ENCODE results near the gene MSANTD7.
"Not testable (repeated sequence)": the region's sequence is repeated elsewhere in the genome, so short reads cannot be mapped to it uniquely, and the experiment has no call there.

The MSANTD7 gene

DNA sequence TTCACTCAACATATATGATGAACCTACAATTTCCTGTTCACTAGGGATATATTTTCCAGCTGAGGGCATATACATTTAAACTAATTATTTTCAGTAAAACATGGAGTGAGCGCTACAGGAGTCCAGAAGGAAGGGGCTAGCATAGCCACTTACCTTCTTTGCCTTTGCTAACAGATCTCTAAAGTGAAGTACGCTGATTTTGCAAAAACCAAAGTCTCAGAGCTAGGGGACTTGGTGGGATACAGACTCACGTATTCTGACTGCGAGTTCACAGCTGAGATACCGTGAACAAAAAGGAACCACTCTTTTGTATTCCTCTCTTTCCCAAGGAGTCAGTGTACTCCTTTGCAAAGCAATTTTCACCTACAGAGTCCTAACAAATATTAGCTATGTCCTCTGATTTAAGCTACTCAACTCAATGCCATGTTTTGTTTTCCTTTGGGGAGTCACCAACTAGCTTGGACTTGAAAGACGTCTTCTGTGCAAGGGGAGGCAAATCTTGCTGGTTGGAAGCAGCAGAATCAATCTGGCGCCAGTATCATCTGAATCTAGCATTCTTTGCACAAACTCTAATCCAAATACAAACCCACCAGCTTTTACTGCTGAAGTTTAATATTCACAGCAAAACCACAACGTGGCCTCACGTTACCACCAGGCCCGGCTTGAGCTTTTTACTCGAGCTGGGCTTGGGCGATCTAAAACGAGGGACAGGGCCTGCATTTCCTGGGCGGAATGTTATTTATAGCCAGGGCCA is 926 bp upstream of the MSANTD7 start:
- DNase-seq (ENCODE audit: low read depth in 2 of 3, low spot score in 2 of 3) = no peak

- DNase-seq (ENCODE audit: low read depth in 2 of 3, low spot score in 2 of 3) = no peak
These were observed 637 bp downstream of the MSANTD7 start for GRCh38 chr10:14838582-14839304.

GRCh38 chr10:14839305-14839695 is 1.2 kb downstream of the MSANTD7 start:
- no peak for DNase-seq (ENCODE audit: low read depth in 2 of 3, low spot score in 2 of 3)

- DNase-seq (ENCODE audit: low read depth in 2 of 3, low spot score in 2 of 3) = no peak
These were observed 2.1 kb downstream of the MSANTD7 start for GRCh38 chr10:14840178-14840577.

DNA sequence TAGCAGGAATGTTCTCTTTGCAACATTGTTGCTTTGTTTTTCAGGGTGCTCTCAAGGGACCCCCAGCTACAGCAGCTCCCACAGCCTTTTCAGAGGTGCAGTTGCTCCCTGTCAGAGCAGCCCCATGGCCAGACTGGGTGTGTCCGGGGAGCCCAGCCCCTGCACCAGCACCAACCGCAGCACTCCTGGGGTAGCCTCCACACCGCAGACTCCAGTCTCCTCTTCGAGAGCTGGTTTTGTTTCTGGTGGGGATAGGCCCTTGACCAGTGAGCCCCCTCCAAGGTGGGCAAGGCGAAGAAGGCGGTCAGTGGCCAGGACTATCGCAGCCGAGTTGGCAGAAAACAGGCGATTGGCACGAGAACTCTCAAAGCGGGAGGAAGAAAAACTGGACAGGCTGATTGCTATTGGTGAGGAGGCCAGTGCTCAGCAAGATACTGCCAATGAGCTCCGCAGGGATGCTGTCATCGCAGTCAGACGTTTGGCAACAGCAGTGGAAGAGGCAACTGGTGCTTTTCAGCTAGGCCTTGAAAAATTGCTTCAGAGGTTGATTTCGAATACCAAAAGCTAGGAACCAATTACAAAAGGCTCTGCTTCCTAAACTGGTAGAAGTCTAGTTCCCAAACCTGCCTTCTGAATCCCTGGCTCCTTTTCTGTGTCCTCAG is 5.4 kb downstream of the MSANTD7 start:
- no peak for DNase-seq (ENCODE audit: low read depth in 2 of 3, low spot score in 2 of 3)

- no peak for DNase-seq (ENCODE audit: low read depth in 2 of 3, low spot score in 2 of 3)
These were observed 6.8 kb downstream of the MSANTD7 start for GRCh38 chr10:14844948-14845347.

DNA sequence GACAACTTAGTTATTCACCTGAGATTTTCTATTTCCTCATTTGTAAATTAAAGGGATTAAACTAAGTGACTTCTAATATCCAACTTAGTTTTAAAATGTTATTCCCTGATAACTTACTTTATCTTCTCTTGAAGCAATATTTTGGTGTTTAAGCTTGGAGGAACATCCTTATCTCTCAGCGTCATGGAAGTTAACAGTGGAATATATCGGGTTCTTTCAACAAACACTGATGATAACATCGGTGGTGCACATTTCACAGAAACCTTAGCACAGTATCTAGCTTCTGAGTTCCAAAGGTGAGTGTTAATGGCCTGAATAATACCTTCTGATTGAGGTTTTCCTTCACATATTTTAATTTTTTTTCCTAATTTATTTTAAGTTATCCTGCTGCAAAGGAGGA is 14.1 kb downstream of the MSANTD7 start:
- DNase-seq (ENCODE audit: low read depth in 2 of 3, low spot score in 2 of 3) = no peak

GRCh38 chr10:14855453-14855852 is 17.3 kb downstream of the MSANTD7 start:
- DNase-seq (ENCODE audit: low read depth in 2 of 3, low spot score in 2 of 3) = no peak

DNA sequence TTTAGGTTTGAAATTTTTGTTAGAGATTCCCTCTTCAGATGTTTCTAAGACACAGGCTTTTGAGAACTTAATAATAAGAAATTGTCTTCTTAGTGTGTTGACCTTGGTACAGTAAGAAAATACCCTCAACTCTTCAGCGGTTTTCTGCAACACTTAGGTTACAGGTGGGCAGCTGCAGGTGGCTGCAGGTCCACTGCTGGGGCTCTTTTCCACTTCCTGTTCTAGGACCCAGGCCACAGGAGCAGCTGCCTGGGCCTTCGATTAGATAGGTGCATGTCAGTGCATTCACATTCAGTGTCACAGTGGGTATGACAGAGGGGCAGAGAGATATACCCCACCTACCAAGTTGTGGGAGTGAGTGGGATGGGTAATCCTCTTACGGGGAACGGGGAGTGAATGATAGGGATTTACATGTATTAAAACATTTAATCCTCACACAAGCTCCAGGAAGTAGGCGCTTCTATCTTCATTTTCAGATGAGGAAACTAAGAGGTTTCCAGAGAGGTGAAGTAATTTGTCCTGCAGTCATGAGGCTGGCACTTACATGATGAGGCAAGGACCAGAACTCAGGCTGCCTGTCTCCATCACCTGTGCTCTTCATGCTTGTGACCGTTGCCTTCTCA is 20.3 kb downstream of the MSANTD7 start:
- DNase-seq (ENCODE audit: low read depth in 2 of 3, low spot score in 2 of 3) = no peak

- DNase-seq (ENCODE audit: low read depth in 2 of 3, low spot score in 2 of 3) = no peak
These were observed 20.9 kb downstream of the MSANTD7 start for GRCh38 chr10:14859043-14859442.

DNA sequence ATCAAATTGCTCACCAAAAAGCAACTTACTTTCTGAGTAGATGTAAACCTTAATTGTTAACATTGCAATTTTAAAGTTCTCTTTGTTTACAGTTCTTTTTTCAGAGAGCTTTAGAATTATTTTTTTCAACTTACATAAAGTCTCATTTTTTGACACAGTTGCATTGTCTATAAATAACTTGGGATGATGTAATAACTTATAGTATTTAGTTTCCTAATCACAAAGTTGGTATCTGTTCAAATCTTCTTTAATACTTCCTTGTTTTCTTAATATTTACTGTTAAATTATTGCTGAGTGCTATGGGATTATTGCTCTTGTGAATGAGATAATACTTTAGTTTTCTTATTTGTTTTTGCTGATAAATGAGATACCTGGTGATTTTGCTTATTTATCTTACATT is 21.7 kb downstream of the MSANTD7 start:
- no peak for DNase-seq (ENCODE audit: low read depth in 2 of 3, low spot score in 2 of 3)

DNA sequence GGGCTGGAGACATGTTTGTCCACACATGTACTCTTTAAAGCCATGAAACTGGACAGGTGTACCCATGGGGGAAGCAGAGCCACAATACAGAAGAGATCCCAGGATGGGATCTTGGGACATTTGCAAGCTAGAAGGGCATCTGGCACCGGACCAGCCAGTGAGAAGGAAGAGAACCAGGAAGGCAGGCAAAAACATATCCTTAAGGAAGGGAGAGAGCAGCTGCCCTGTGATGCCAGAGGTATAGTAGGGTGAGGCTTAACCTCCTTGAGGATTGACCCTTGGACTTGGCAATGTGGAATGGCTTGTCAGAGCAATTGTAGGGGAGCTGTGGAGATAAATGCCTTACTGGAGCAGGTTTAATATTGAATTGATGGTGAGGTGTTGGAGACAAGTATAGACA is 22.7 kb downstream of the MSANTD7 start:
- DNase-seq (ENCODE audit: low read depth in 2 of 3, low spot score in 2 of 3) = no peak

DNA sequence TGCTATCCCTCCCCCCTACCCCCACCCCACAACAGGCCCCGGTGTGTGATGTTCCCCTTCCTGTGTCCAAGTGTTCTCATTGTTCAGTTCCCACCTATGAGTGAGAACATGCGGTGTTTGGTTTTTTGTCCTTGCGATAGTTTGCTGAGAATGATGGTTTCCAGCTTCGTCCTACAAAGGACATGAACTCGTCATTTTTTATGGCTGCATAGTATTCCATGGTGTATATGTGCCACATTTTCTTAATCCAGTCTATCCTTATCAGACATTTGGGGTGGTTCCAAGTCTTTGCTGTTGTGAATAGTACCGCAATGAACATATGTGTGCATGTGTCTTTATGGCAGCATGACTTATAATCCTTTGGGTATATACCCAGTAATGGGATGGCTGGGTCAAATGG is 26.4 kb downstream of the MSANTD7 start:
- DNase-seq (ENCODE audit: low read depth in 2 of 3, low spot score in 2 of 3) = not testable (repeated sequence)

DNA sequence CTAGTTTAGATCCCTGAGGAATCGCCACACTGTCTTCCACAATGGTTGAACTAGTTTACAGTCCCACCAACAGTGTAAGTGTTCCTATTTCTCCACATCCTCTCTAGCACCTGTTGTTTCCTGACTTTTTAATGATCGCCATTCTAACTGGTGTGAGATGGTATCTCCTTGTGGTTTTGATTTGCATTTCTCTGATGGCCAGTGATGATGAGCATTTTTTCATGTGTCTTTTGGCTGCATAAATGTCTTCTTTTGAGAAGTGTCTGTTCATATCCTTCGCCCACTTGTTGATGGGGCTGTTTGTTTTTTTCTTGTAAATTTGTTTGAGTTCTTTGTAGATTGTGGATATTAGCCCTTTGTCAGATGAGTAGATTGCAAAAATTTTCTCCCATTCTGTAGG is 26.8 kb downstream of the MSANTD7 start:
- DNase-seq (ENCODE audit: low read depth in 2 of 3, low spot score in 2 of 3) = not testable (repeated sequence)

- no peak for DNase-seq (ENCODE audit: low read depth in 2 of 3, low spot score in 2 of 3)
These were observed 35.1 kb downstream of the MSANTD7 start for GRCh38 chr10:14873090-14873760.

DNA sequence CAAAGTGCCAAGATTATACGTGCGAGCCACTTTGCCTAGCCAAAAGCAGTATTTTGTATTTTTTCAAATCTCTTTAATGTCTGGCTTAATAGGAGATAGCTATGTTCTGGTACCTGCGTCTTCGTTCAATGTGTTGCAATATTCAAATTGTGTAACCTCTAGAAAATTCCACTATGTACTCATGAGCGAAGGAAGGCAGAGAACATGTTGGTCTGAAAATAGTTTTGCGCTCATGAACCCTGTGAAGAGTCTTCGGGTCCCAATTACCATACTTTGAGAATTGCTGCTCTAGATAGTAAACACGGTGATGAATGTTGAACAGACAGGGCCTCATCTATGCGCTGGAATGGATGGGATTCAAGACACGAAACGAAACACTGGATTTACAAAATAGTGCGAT is 37.8 kb downstream of the MSANTD7 start:
- no peak for DNase-seq (ENCODE audit: low read depth in 2 of 3, low spot score in 2 of 3)

GRCh38 chr10:14876764-14877163 is 38.7 kb downstream of the MSANTD7 start:
- DNase-seq (ENCODE audit: low read depth in 2 of 3, low spot score in 2 of 3) = no peak

DNA sequence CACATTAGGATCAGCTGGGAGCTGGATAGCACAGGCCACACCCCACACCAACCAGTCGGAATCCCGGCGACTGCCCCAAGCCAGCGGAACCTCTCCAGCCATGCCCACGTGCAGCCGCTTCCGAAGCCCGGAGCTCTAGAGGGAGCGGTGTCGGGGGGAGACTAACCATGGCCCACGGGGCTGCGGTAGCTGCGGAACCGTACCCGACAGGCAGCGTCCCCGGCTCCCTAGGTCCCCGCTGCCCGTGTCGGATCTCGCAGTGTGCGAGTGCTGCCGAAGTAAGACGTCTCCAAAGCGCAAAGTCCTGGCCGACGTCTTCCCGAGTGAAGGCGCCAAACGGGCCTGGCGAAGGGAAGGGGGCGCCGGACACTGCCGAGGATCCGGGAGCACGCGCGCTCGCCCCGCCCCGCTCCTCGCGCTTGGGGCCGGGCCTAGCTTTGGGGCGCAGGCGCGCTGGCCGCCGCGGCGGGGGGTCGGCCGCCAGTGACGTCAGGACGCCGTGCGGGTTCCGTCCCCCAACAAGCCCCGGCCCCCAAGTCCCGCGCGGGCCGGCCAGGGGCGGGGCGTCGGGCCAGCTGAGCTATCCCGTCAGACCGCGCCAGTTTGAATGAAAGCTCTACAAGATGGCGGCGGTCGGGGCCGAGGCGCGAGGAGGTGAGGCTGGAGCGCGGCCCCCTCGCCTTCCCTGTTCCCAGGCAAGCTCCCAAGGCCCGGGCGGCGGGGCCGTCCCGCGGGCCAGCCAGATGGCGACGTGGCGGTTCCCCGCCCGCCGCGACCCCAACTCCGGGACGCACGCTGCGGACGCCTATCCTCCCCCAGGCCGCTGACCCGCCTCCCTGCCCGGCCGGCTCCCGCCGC is 40.4 kb downstream of the MSANTD7 start, which contains the start of gene SUV39H2:
Gene SUV39H2, plus strand, starts transcription at position 601 of the 858 bp plus-strand sequence. Its CDS starts 23 bp downstream, at position 624.
- DNase-seq (ENCODE audit: low read depth in 2 of 3, low spot score in 2 of 3) = peak; percentile 73 to 89 (median 78)

DNA sequence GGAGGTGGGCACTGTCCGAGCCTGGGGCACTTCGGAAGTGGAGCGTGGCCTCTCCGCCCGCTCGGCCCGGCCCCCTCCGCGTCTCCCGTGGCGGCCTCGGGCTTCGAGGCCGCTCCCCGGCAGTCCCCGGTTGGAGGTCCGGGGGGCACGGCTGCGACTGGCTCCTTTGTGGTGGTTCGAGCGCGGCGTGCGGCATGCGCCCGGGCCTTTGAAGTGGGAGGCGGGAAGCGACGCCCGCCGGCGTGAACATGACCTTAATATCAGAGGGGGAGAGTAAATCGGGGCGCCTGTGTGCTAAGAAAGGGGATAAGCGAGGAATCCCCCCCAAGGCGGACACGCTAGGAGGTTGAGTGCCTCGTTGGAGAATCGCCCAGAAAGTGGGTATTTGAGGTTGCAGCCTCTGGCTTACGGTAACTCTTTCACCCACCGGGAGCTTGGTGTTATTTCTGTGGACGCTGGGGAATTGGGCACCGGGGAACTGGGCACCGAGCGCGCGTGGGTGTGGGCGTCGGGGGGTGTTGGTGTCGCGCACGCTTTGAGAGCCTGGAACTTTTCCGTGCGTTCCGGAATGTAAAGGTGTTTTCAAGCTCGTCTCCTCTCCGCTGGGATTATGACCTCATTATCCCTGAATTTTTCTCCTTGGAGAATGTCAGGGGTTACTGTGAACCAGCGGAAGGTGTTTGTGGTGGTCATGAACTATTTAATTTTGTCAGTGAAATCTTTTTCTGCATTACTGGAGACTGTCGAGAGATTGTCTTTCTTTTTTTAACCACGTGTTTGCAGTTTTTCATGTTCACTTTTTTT is 41.2 kb downstream of the MSANTD7 start:
- DNase-seq (ENCODE audit: low read depth in 2 of 3, low spot score in 2 of 3) = peak; percentile 5 to 33 (median 23)

DNA sequence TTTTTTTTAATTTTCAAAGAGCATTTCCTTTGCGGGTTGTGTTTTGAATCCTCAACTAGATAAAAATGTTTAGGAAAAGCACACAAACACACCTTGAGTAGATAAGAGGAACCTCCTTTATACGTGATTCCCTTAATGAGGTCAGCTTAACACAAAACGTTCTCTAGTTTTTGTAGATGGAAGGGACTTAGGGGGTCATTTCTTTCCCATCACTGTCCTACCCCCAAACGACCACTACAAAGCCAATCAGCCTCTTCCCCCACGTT is 41.8 kb downstream of the MSANTD7 start:
- no peak for DNase-seq (ENCODE audit: low read depth in 2 of 3, low spot score in 2 of 3)
